Epithelial cell of proximal tubule (primary cell): ENCODE results near the gene SEMA7A. TPM values are rescaled to one million over a fixed set of nuclear protein-coding genes. Genes with fewer than 3 reads are reported as not detected.
"Not testable (repeated sequence)": the region's sequence is repeated elsewhere in the genome, so short reads cannot be mapped to it uniquely, and the experiment has no call there.

Experiments
- DNase-seq: peaks from one replicate; pipeline ENCODE4 v3.0.0-alpha.2; 2011; ENCODE audit warnings: low read depth
- H3K4me3 ChIP-seq: 2 replicates; pipeline ENCODE4 v1.5.1; 2011; ENCODE audit warnings: low read depth, mild to moderate bottlenecking, low read length
- total RNA-seq: library from RNA; depleted of rRNA; stranded (reverse); fragments of >200 nt; gene quantifications from 2 replicates; pipeline ENCODE4 v1.2.3, GENCODE V29; 2015
- TF ChIP-seq, protein P1 (sequence below): conservative IDR thresholded peaks from 2 replicates; pipeline ENCODE4 v1.5.1; 2012; ENCODE audit warnings: low read depth, mild to moderate bottlenecking, low read length

Gene SEMA7A
- total RNA-seq, 1 donor from 2014 or later = 113 TPM

DNA sequence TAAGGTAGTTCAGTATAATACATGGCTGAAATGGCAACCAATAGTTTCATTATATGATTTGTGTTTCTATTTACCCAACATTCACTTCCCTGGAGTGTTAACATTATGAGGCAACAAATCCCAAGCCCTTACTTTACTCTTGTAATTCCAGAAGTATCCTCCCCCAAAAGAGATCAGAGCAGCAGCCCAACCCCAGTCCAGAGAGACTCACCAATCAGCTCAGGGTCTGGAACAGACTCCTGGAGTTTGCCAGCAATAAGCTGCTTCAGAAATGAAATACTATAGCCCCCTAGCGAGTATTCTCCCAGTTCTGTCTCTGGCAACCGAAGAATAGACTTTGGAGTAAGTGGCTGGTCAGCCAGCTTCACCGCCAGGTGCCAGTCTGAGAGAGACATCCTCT lies 24.7 kb upstream of the SEMA7A start:
- no peak overlapping the region for H3K4me3 ChIP-seq
- DNase-seq = no peak
- TF ChIP-seq, protein P1, sequence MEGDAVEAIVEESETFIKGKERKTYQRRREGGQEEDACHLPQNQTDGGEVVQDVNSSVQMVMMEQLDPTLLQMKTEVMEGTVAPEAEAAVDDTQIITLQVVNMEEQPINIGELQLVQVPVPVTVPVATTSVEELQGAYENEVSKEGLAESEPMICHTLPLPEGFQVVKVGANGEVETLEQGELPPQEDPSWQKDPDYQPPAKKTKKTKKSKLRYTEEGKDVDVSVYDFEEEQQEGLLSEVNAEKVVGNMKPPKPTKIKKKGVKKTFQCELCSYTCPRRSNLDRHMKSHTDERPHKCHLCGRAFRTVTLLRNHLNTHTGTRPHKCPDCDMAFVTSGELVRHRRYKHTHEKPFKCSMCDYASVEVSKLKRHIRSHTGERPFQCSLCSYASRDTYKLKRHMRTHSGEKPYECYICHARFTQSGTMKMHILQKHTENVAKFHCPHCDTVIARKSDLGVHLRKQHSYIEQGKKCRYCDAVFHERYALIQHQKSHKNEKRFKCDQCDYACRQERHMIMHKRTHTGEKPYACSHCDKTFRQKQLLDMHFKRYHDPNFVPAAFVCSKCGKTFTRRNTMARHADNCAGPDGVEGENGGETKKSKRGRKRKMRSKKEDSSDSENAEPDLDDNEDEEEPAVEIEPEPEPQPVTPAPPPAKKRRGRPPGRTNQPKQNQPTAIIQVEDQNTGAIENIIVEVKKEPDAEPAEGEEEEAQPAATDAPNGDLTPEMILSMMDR = no peak

DNA sequence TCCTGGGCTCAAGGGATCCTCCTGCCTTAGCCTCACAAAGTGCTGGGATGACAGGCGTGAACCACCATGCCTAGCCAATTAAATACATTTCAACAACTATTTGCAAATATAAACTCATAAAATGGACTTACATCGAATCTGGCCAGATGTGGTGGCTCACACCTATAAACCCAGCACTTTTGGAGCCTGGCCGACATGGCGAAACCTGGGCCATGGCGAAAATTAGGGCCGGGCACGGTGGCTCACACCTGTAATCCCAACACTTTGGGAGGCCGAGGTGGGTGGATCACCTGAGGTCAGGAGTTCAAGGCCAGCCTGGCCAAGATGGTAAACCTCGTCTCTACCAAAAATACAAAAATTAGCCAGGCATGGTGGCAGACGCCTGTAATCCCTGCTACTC lies 23.3 kb upstream of the SEMA7A start:
- DNase-seq = not testable (repeated sequence)

DNA sequence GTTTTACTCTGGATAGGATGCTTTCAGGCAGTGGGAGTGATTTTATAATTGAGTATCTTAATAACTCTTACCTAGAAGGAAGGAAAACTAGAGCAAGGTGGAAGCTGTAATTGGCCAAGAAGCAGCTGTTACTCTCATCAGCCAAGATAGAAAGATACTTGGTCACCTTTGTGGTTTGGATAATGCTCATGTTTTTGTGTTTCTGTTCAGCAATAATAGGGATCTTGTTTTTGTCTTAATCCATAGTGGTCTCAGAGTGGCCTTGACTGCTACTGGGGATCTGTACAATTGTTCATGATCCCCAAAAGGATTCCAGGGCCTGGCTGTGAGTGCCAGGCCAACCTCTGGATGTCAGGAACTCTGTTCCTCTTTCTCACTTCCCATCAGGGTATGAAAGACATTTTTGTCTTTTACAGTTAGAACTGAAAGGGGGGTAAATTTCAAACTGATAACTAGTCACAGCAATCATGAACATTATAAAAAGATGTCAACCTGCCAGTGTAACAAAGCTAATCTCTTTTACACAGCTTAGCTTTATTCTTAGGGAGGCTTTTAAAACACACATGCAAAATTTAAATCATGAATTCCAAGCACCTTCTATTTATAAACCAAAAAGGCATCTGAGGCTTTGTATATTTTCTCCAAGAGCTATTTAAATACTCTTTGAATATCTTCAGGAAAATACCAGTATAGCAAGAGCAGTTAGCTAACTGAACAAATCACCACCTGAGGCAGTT lies 21.2 kb upstream of the SEMA7A start:
- H3K4me3 ChIP-seq = no peak overlapping the region
- TF ChIP-seq, protein P1 = no peak
- no peak for DNase-seq

More for the DNA sequence above, 23.3 kb upstream of the SEMA7A start:
- H3K4me3 ChIP-seq = not testable (repeated sequence)

DNA sequence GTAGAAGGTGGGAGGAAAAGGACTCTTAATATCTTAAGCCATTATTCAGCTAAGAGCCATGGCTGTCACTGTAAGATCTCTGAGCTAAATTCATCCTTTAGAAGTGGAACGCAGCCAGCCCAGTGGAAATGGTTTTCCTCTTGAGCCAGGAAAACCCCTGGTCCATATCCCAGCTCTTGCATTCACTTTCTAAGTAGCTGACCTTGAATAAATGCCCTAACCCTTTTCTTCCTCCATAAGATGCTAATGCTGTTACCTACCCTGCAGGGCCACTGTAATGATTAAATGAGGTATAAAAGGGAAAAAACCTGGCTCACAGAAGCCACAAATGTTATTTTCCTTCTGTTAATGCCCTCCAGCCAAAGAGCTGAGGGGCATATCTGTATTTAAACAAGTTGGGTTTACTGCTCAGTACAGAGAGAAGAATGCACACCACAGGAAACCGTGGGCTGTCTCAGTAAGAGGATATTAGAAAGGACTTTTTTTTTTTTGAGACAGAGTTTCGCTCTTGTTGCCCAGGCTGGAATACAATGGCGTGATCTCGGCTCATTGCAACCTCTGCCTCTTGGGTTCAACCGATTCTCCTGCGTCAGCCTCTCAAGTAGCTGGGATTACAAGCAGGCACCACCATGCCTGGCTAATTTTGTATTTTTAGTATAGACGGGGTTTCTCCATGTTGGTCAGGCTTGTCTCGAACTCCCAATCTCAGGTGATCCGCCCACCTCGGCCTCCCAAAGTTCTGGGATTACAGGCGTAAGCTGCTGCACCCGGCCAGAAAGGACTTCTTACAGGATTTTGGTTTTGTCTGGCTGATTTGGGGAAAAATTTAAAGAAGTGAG lies 20.4 kb upstream of the SEMA7A start:
- TF ChIP-seq, protein P1 = no peak
- no peak overlapping the region for H3K4me3 ChIP-seq
- DNase-seq = no peak

DNA sequence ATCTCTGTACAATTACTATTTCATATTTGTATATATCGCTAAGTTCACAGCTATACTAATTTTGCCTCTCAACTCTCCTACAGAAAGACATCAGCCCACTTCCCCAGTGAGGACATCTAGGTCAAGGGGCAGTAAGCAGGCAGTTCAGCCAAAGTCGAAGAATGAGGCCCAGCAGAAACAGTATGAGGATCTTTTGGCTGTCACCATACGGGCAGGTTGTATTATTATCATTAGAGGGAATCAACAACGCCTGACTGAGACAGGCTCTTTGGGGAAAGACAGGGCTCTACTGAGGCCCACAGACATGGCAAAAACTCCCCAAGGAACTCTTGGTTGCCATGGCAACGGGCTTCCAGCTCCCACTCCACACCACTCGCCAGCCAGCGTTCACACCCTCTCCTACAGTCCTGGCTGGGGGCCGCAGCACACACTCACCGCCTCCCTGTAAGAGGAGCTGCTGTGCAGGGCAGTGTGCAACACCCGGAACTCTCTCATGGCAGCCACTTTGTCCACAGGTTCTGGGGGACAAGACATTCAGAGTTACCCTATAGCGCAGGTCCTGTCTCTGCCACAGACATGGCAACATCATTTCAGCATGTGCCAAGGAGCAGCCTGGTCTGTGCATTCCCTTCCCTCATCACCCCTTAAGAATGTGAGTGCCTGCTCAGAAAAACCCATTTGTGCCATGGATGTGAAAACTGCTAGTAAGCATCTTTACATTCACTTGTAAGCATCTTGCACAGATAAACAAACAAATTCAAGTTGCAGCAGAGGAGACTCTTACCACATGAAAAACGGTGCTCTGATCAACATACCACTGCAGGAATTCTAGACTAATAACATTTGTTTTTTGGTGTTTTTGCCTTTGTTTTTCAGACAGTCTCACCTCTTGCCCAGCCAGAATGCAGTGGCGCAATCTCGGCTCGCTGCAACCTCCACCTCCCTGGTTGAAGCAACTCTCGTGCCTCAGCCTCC lies 18.4 kb upstream of the SEMA7A start:
- no peak for DNase-seq
- no peak overlapping the region for H3K4me3 ChIP-seq
- TF ChIP-seq, protein P1 = no peak

DNA sequence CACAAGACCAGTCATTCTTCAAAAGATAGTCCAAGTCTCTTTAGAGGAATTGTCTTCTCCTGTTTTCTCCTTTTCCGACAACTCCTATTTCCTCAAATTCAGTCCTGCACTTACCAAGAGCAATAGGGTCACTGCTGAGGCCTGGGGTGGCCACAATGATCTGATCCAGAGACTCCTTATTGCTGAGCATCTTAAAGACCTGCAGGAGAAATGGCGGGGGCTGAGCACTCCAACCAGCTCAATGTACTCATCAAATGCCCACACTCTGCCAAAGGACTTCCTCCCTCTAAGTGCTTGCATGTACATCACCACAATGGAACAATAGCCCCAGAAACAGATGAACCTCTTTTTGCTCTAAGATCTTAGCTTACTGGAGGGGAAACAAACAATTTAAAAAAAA lies 17.6 kb upstream of the SEMA7A start:
- no peak overlapping the region for H3K4me3 ChIP-seq
- no peak for DNase-seq
- TF ChIP-seq, protein P1 = no peak
